Esophagus squamous epithelium (tissue), 4 donors: ENCODE results near the gene TSNAX.

Experiments
- CTCF ChIP-seq, 6 experiments: fragments of 450-650 bp in 4 of 6; fragments of 200-600 bp in 2 of 6; sonication (generic) in 2 of 6; IDR thresholded peaks; one replicate each; pipeline ENCODE4 v1.5.1; 2016 to 2019; ENCODE audit warnings: antibody characterized with exemption in 6 of 6, mild to moderate bottlenecking in 4 of 6, moderate library complexity in 4 of 6
- POLR2A ChIP-seq, 4 donors: fragments of 450-650 bp; IDR thresholded peaks; one replicate each; pipeline ENCODE4 v1.6.1; 2017; ENCODE audit warnings: antibody characterized with exemption in 4 of 4, mild to moderate bottlenecking in 4 of 4, moderate library complexity in 3 of 4

GRCh38 chr1:231596337-231596791 is 67.9 kb downstream of the TSNAX start:
- TF ChIP-seq CTCF (IDR thresholded peaks at IDR 0.05) (no peak), POLR2A (IDR thresholded peaks at IDR 0.05) (no peak)
